T47D (cell line): ENCODE data around the gene BBOF1.
A peak's percentile ranks its signal among the peaks of the same experiment; 100 is the strongest.
"Not testable (repeated sequence)": the region's sequence is repeated elsewhere in the genome, so short reads cannot be mapped to it uniquely, and the experiment has no call there.

Experiments
- DNase-seq, 2 experiments: peaks; one replicate each; pipeline versions ENCODE4 v3.0.0 to v3.0.0-alpha.2; 2011 to 2012; ENCODE audit warnings: low read depth in 1 of 2, low spot score in 1 of 2
- JUND ChIP-seq: IDR thresholded peaks from 2 replicates; pipeline ENCODE4 v1.6.1; 2012; ENCODE audit warnings: low read depth
- in situ Hi-C: cut with HindIII; loops from 2 replicates; pipeline ENCODE4 v1.10.0; 2016; ENCODE audit warnings: low sequenced_read_pairs, low pct_unique_long_range_greater_than_20kb

BBOF1 gene, protein sequence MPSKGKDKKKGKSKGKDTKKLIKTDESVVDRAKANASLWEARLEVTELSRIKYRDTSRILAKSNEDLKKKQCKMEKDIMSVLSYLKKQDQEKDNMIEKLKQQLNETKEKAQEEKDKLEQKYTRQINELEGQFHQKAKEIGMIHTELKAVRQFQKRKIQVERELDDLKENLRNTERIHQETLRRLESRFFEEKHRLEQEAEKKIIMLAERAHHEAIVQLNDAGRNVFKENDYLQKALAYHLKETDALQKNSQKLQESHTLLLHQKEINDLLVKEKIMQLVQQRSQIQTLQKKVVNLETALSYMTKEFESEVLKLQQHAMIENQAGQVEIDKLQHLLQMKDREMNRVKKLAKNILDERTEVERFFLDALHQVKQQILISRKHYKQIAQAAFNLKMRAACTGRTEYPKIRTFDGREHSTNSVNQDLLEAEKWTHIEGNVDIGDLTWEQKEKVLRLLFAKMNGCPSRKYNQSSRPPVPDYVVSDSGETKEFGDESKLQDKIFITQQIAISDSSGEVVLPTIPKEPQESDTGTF

DNA sequence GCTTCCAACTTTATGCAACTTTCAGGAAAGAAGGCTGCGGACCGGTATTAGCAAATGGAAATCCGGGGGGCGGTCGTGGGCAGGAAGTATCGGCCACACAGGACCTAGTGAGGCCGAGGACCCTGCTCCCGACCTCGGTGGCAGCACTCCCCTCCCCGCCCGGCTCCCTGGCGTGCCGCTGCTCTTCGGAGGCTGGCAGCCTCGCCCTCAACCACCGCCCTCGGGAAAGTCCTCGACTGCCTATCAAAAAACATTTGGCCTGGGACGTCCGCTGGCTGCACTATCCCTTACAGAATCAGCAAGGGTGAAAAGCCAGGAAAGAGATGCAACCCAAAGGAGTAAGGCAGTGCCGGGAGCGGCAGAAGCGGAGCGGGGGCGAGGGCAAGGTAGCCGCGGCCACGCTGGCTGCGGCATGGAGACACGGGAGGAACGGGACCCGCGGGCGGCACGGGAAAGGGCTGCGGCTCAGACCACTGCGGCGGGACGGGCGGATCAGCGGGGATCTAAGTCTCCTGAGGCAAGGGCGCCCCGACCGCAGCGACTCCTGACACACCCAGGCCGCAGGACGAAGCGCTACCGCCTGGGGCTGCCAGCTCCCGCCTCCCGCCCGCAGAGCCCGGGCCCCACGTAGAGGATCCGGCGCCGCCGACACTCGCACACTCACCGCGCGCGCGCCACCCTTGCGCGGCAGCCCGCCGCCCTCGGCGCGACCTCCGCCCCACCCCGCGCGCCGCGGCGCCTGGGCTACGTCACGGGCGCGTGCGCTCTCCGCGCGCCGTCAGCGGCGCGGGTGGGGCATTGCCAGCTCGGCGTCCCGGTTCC, at the start of gene BBOF1, which contains the start of gene ENTPD5:
BBOF1 (plus strand) TSS at position 764 of the 822 bp plus-strand sequence. CDS start 130 bp downstream, outside the sequence.
ENTPD5 (minus strand) TSS at position 703 of the 822 bp plus-strand sequence. CDS start 31,186 bp downstream, outside the sequence.
- TF ChIP-seq JUND = no peak
- DNase-seq = peak; percentile 93 to 97
- in situ Hi-C loops = no loop called here

DNA sequence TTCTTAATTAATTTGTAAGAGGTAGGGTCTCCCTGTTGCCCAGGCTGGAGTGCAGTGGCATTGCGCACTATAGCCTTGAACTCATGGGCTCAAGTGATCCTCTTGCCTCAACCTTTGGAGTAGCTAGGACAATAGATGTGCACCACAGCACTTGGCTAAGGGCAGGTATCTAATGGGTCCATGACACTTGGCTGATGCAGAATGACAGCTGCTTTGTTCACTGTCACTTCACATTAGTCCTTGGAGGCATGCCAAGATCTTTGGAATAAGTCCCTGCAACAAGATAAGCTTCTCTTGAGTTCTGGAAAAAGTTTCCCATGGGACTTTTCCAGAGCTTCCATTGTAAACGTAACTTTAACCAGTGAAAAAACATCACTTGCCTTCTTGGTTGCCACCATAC, 45.7 kb upstream of the BBOF1 start:
- no peak for TF ChIP-seq JUND
- no peak for DNase-seq
- in situ Hi-C loops = no loop called here

DNA sequence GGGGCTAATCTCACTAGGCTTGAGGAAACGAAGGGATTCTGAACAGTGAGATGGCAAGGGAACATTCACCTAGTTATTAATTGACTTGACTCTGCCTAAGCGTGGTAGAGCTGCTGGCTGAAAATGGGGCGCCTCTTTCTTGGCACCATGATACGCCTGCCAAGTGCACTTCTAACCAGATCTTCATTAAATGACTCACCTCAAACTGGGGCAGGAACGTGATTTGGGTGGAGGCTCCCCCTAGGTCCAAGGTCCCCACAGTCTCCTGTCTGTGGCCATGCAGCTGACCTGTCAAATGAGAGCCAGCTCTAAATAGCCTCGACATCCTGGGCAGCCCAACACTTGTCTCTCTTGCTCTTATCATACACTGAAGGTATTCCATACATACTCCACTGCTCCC, 43.0 kb upstream of the BBOF1 start:
- TF ChIP-seq JUND = no peak
- DNase-seq = no peak
- in situ Hi-C loops = no loop called here

DNA sequence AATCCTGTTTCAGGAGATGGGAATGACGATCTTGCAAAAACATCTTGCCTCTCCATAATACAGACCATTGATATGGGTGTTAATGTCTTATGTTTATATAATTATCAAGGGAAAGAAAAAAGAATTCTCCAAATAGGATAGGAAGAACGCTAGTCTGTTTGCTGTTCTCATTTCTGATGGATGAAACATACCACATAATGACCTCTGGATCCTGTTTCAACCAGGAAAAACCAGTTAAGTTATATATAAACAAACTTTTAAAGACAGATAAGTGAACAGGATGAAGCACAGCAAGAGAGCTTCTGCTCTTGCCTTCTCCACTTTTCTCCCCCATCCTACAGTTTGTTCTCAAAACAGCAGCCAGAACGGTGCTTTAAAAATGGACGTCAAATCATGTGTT, 41.3 kb upstream of the BBOF1 start:
- in situ Hi-C loops = no loop called here
- DNase-seq = peak in 1 of 2 experiments; percentile 68
- TF ChIP-seq JUND = no peak

DNA sequence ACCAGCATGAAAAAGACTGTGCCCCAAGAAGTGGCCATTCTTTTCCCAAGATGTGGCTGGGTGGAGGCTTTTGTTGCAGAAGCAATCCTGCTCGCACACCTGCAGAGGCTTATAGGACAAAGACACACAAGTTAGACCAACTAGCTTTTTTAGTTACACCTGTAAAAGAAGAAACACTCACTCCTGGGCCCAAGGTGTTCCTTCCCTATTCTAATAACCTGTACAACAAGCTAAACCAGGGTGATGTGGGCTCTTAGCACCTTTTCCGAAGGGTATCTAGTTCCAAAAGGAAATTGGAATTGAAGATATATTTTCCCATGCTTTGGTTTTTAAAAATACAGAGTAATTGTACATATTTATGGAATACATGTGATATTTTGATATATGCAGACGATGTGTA, 31.1 kb upstream of the BBOF1 start:
- no peak for TF ChIP-seq JUND
- in situ Hi-C loops = no loop called here
- DNase-seq = no peak

DNA sequence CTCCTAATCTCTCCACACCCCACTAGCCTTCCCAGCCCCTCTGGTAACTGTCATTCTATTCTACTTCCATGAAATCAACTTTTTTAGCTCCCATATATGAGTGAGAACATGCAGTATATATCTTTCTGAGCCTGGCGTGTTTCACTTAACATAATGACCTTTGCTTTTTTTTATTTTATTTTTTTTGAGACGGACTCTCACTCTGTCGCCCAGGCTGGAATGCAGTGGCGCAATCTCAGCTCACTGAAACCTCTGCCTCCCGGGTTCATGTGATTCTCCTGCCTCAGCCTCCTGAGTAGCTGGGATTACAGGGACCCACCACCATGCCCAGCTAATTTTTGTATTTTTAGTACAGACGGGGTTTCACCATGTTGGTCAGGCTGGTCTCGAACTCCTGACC, 30.5 kb upstream of the BBOF1 start:
- in situ Hi-C loops, DNase-seq: not testable (repeated sequence)

DNA sequence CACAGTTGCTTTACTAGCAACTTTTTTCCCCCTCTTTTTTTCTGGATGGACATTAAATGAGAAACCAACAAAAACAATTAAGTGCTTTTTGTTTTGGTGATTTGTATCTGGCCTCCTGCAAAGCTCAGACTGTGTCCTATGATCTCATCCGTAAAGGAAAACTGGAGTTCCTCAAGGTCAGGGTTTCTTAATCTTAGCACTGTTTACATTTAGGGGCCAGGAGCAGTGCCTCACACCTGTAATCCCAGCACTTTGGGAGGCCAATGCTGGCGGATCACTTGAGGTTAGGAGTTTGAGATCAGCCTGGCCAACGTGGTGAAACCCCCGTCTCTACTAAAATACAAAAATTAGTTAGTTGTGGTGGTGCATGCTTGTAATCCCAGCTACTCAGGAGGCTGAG, 28.1 kb upstream of the BBOF1 start:
- in situ Hi-C loops = no loop called here
- TF ChIP-seq JUND = no peak
- DNase-seq = no peak

DNA sequence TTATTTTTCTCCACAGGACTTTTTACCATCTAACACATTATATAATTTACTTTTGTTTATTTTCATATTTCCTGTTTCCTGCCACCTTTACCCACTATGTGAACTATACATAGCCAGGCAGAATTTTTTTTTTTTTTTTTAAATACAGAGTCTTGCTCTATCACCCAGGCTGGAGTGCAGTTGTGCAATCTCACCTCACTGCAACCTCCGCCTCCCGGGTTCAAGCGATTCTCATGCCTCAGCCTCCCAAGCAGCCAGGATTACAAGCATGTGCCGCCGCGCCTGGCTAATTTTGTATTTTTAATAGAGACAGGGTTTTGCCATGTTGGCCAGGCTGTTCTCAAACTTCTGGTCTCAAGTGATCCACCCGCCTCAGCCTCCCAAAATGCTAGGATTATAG, 24.2 kb upstream of the BBOF1 start:
- in situ Hi-C loops, DNase-seq: not testable (repeated sequence)

DNA sequence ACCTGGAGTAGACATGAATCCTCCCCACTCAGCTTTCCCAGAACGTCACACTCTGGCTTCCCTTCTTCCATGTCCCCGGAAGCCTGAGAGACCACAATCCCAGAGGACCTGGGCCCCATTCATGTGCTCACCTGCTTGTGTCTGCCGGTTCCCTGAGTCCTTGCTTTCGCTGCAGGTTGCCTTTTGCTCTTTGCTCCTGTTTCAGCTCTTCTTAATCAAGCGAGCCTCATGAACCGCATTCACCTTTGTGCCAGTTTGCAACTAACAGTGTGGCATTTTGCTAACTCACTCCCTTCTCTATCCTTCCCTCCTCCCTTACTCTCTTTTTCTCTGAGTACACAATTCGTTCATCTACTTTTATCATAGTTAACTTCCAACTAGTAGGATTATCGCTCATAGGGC, 23.2 kb upstream of the BBOF1 start:
- no peak for TF ChIP-seq JUND
- no peak for DNase-seq
- in situ Hi-C loops = no loop called here

DNA sequence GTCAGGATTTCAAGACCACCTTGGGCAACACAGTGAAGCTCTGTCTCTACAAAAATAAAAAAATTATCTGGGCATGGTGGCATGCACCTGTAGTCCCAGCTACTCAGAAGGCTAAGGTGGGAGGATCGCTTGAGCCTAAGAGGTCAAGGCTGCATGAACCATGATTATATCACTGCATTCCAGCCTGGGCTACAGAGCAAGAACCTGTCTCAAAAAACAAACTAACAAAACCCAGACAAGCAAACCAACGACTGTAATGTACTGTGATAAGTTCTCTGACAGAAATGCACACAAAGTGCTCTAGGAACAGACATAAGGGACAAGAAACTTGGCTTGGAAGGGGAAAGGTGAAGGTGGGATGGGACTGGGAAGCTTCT, 22.4 kb upstream of the BBOF1 start:
- DNase-seq = no peak
- TF ChIP-seq JUND = no peak
- in situ Hi-C loops = no loop called here

DNA sequence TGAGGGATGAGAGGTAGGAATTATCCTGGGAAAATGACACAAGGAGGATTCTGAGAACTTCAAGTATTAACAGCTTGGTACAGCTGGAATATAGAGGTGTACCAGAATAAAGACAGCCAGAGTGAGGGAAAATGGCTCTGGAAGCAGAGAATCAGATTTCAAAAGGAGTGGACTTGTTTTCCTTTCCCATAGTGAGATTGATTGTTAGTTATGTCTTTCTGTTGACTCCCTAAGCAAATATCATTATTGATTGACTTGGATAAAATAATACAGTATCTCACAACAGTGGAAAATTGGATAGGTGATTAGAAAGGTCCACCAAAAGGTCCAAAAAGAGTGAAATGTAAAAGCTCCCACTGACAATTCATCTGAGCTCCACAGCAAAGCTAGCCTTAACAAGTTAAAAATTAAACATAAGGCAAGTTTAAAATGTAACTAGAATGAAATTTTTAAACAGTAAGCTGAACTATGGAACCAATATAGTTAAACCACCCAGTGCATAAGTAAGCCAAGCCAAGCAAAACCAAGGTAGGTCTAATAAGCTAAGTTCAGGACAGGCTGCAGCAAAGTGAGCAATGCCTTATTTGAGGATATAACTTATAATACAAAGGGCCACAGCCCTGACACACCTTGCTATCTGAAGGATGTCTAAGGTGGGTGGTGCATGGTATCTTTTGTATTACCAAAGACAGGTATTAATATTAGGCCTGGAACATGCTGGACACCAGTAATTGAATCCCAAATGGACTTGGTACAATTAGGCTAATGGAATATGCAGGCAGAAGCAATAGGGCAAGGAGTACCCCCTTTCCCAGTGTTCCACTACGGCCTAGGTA, 21.8 kb upstream of the BBOF1 start:
- no peak for TF ChIP-seq JUND
- DNase-seq = no peak
- in situ Hi-C loops = no loop called here

DNA sequence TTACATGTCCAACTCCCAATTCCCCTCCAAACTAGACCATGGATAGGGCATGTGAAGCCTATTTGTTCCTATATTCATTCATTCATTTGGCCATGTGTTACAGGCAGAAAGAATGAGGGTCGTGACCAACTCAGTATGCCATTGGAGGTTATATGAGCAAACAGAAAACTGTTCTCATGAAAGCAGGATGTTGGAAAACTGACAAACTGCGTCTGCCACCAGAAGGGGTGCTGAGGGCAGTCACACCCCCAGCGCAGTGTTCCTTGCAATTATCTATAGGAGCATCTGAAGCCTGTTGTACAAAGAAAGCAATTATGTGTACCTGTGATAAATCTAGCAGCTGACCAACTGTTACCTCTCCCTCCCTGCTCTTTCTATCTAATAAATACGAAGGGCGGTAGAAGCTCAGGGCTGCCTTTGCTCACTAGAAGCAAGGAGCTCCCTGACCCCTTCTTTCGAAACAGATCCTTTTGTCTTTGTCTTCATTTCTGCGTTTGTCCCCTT, 21.2 kb upstream of the BBOF1 start:
- TF ChIP-seq JUND = no peak
- in situ Hi-C loops = no loop called here
- DNase-seq = no peak
